Muscle layer of duodenum (tissue), 2 donors: Measurements from ENCODE around the gene BSN.
"Not testable (repeated sequence)": the region's sequence is repeated elsewhere in the genome, so short reads cannot be mapped to it uniquely, and the experiment has no call there.

Experiments used
- H3K27ac ChIP-seq: one replicate; pipeline ENCODE4 v1.7.0; 2013; ENCODE audit warnings: mild to moderate bottlenecking, low read length
- H3K27me3 ChIP-seq: one replicate; pipeline ENCODE4 v1.7.0; 2013; ENCODE audit warnings: low read depth, mild to moderate bottlenecking, control low read depth, low read length
- H3K36me3 ChIP-seq, 2 donors: one replicate each; pipeline ENCODE4 v1.7.0; 2013; ENCODE audit warnings: low read length in 2 of 2, control low read depth in 1 of 2, mild to moderate bottlenecking in 1 of 2; ENCODE audit not compliant: insufficient read depth in 2 of 2, control insufficient read depth in 1 of 2
- H3K4me1 ChIP-seq, 2 donors: one replicate each; pipeline ENCODE4 v1.7.0; 2013; ENCODE audit warnings: low read length in 2 of 2, mild to moderate bottlenecking in 2 of 2, control low read depth in 1 of 2, moderate library complexity in 1 of 2; ENCODE audit not compliant: insufficient read depth in 2 of 2, control insufficient read depth in 1 of 2
- H3K4me3 ChIP-seq, 2 donors: one replicate each; pipeline ENCODE4 v1.7.0; 2013; ENCODE audit warnings: low read length in 2 of 2, low read depth in 1 of 2, mild to moderate bottlenecking in 1 of 2
- H3K9me3 ChIP-seq, 2 donors: one replicate each; pipeline ENCODE4 v1.7.0; 2013; ENCODE audit warnings: low read length in 2 of 2, control low read depth in 1 of 2, mild to moderate bottlenecking in 1 of 2; ENCODE audit not compliant: control insufficient read depth in 1 of 2
- donor health status: healthy.

The BSN gene

GRCh38 chr3:49689908-49690624 lies 135.8 kb downstream of the BSN start:
- Histone ChIP-seq H3K4me3 (peak overlapping the region; percentile 87 to 99), H3K4me1 (peaks cover 0 to 30% of the 10 kb centered on the region in 2 donors), H3K27ac (peak overlapping the region; percentile 56)
- H3K36me3 ChIP-seq, H3K27me3 ChIP-seq, H3K9me3 ChIP-seq: not testable (repeated sequence)

DNA sequence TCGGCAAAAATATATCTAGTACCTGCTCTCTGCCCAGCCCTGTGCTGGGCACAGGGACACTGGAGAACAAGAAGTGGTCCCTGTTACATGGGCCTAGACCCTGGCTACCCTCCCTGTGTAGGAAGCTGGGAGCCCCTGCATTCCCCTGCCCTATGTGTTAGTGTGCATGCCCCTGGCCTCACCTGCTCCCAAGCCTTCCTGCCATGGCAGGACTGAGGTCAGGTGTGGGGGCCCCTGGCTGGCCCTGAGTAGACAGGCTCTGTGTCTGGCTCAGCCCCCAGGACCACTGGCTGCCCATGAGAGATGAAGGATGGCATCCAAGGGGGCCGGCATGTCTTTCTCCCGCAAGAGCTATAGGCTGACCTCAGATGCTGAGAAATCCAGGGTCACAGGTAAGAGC lies 136.6 kb downstream of the BSN start:
- H3K27me3 ChIP-seq, H3K27ac ChIP-seq, H3K36me3 ChIP-seq, H3K9me3 ChIP-seq, H3K4me3 ChIP-seq: not testable (repeated sequence)
- H3K4me1 ChIP-seq = peaks cover 0 to 30% of the 10 kb centered on the region in 2 donors

GRCh38 chr3:49691481-49691880 lies 137.2 kb downstream of the BSN start:
- H3K4me3 ChIP-seq, H3K27ac ChIP-seq, H3K9me3 ChIP-seq, H3K36me3 ChIP-seq, H3K27me3 ChIP-seq: not testable (repeated sequence)
- H3K4me1 ChIP-seq = peaks cover 0 to 30% of the 10 kb centered on the region in 2 donors

- not testable (repeated sequence) for H3K27me3 ChIP-seq, H3K27ac ChIP-seq, H3K9me3 ChIP-seq, H3K4me3 ChIP-seq
- peaks cover 11 to 28% of the 10 kb centered on the region in 2 donors for H3K36me3 ChIP-seq
- peaks cover 0 to 17% of the 10 kb centered on the region in 2 donors for H3K4me1 ChIP-seq
Measured at GRCh38 chr3:49694409-49695070, 140.3 kb downstream of the BSN start.

- not testable (repeated sequence) for H3K9me3 ChIP-seq, H3K4me3 ChIP-seq, H3K27me3 ChIP-seq, H3K27ac ChIP-seq
- peaks cover 18 to 37% of the 10 kb centered on the region in 2 donors for H3K36me3 ChIP-seq
- H3K4me1 ChIP-seq = peaks cover 0 to 13% of the 10 kb centered on the region in 2 donors
Measured at GRCh38 chr3:49695350-49696015, 141.2 kb downstream of the BSN start.

- Histone ChIP-seq H3K27me3 (no peaks in the 10 kb centered on the region), H3K27ac (no peak overlapping the region), H3K4me1 (no peaks in the 10 kb centered on the region), H3K36me3 (peaks cover 35 to 62% of the 10 kb centered on the region in 2 donors), H3K4me3 (no peak overlapping the region), H3K9me3 (no peaks in the 10 kb centered on the region)
Measured at GRCh38 chr3:49699281-49699979, 145.2 kb downstream of the BSN start.

GRCh38 chr3:49700014-49700413 lies 145.7 kb downstream of the BSN start:
- Histone ChIP-seq H3K27ac (no peak overlapping the region), H3K27me3 (no peaks in the 10 kb centered on the region), H3K4me1 (no peaks in the 10 kb centered on the region), H3K4me3 (no peak overlapping the region), H3K9me3 (no peaks in the 10 kb centered on the region), H3K36me3 (peaks cover 35 to 67% of the 10 kb centered on the region in 2 donors)

DNA sequence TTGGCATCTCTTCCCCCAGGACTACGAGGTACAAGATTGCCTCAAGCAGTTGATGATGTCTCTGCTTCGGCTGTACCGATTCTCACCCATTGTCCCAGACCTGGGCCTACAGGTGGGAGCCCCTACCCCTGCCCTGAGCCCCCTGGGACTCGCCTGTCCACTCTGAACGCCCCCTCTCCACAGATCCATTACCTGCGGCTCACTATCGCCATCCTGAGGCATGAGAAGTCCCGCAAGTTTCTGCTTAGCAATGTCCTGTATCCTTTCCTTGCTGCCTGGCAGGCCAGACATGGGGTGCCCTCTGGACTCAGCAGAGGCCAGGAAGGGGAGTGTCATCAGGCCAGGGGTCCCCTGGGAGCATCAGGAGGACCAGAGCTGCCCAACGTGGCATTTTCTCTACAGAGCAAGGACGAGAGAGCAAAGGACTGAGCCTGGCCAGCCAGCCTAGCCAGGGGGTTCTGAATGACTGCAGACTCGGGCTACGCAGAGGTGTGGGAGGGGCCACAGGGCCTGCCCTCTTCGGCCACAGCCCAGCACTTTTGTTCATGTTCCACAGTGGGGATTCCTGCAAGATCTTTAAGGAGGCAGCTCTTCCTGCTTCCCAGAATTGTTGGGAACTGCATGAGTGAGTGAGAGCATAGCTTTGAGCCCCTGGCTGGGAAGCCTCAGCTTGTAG lies 146.3 kb downstream of the BSN start:
- Histone ChIP-seq H3K4me1 (no peaks in the 10 kb centered on the region), H3K27me3 (no peaks in the 10 kb centered on the region), H3K9me3 (no peaks in the 10 kb centered on the region), H3K27ac (no peak overlapping the region), H3K4me3 (no peak overlapping the region), H3K36me3 (peaks cover 35 to 73% of the 10 kb centered on the region in 2 donors)

- Histone ChIP-seq H3K4me3 (no peak overlapping the region), H3K4me1 (no peaks in the 10 kb centered on the region), H3K27ac (no peak overlapping the region), H3K27me3 (no peaks in the 10 kb centered on the region), H3K36me3 (peaks cover 40 to 83% of the 10 kb centered on the region in 2 donors), H3K9me3 (no peaks in the 10 kb centered on the region)
Measured at GRCh38 chr3:49701388-49702077, 147.3 kb downstream of the BSN start.

GRCh38 chr3:49702672-49703071 lies 148.4 kb downstream of the BSN start:
- H3K4me1 ChIP-seq = no peaks in the 10 kb centered on the region
- H3K4me3 ChIP-seq = no peak overlapping the region
- no peaks in the 10 kb centered on the region for H3K27me3 ChIP-seq
- H3K27ac ChIP-seq = no peak overlapping the region
- H3K36me3 ChIP-seq = peaks cover 37 to 78% of the 10 kb centered on the region in 2 donors
- no peaks in the 10 kb centered on the region for H3K9me3 ChIP-seq
